Muscle of arm (tissue), 12 donors: ENCODE results near the gene CBLL2. TPM values are rescaled to one million over a fixed set of nuclear protein-coding genes. Genes with fewer than 3 reads are reported as not detected.

Experiments used
- polyA plus RNA-seq, 12 donors: library from polyadenylated mRNA; unstranded; fragments of 120-200 nt; gene quantifications; one replicate each; pipeline ENCODE4 v1.2.1, GENCODE V29; 2013; ENCODE audit not compliant: insufficient read length in 12 of 12

Gene CBLL2
- polyA plus RNA-seq, 12 donors = not detected

Other genes starting within 250 kb of the CBLL2 start
- gene PHEX, start 240.6 kb upstream of the CBLL2 start, polyA plus RNA-seq = 1 to 10 TPM in 11 of 12 donors, not detected in 1; 3.1 to 9.7 (median 4.6) TPM